Prostate gland (tissue), 2 donors: ENCODE data around the gene ANKIB1.
"Not testable (repeated sequence)": the region's sequence is repeated elsewhere in the genome, so short reads cannot be mapped to it uniquely, and the experiment has no call there.

ENCODE experiments used
- POLR2A ChIP-seq: fragments of 450-650 bp; IDR thresholded peaks from one replicate; pipeline ENCODE4 v1.6.1; 2016; ENCODE audit warnings: antibody characterized with exemption, mild to moderate bottlenecking
- POLR2AphosphoS5 ChIP-seq: sonication (generic); formaldehyde crosslinking; IDR thresholded peaks from one replicate; pipeline ENCODE4 v1.6.1; 2017; ENCODE audit warnings: antibody characterized with exemption
- TF ChIP-seq, protein P1 (sequence below), 4 experiments: fragments of 200-600 bp in 2 of 4; fragments of 450-650 bp in 2 of 4; sonication (generic) in 2 of 4; IDR thresholded peaks; 1 replicate in 3 of 4; 2 replicates in 1 of 4; pipeline ENCODE4 v1.5.1; 2016 to 2019; ENCODE audit warnings: antibody characterized with exemption in 4 of 4, mild to moderate bottlenecking in 2 of 4, moderate library complexity in 2 of 4

- TF ChIP-seq, protein P1, sequence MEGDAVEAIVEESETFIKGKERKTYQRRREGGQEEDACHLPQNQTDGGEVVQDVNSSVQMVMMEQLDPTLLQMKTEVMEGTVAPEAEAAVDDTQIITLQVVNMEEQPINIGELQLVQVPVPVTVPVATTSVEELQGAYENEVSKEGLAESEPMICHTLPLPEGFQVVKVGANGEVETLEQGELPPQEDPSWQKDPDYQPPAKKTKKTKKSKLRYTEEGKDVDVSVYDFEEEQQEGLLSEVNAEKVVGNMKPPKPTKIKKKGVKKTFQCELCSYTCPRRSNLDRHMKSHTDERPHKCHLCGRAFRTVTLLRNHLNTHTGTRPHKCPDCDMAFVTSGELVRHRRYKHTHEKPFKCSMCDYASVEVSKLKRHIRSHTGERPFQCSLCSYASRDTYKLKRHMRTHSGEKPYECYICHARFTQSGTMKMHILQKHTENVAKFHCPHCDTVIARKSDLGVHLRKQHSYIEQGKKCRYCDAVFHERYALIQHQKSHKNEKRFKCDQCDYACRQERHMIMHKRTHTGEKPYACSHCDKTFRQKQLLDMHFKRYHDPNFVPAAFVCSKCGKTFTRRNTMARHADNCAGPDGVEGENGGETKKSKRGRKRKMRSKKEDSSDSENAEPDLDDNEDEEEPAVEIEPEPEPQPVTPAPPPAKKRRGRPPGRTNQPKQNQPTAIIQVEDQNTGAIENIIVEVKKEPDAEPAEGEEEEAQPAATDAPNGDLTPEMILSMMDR (IDR thresholded peaks at IDR 0.05): not testable (repeated sequence)
- TF ChIP-seq POLR2A, POLR2AphosphoS5: not testable (repeated sequence)
Observed at GRCh38 chr7:92254800-92255199, 9.0 kb downstream of the ANKIB1 start.
